Fibroblast of skin of right biceps (primary cell): ENCODE measurements around the gene TTYH2.

Experiments used
- DNase-seq: peaks from one replicate; pipeline ENCODE4 v3.0.0-alpha.2; 2013

Gene TTYH2

GRCh38 chr17:74217037-74217730 is 3.8 kb downstream of the TTYH2 start:
- DNase-seq = no peak

GRCh38 chr17:74217888-74218287 is 4.5 kb downstream of the TTYH2 start:
- no peak for DNase-seq

- DNase-seq = no peak
Measured at GRCh38 chr17:74218436-74218835, 5.1 kb downstream of the TTYH2 start.

GRCh38 chr17:74219576-74220133 is 6.3 kb downstream of the TTYH2 start:
- no peak for DNase-seq

GRCh38 chr17:74220219-74220618 is 6.8 kb downstream of the TTYH2 start:
- no peak for DNase-seq

- DNase-seq = no peak
Measured at GRCh38 chr17:74220946-74221818, 7.8 kb downstream of the TTYH2 start.

GRCh38 chr17:74222399-74222798 is 9.0 kb downstream of the TTYH2 start:
- DNase-seq = no peak

GRCh38 chr17:74223901-74224300 is 10.5 kb downstream of the TTYH2 start:
- no peak for DNase-seq

GRCh38 chr17:74224959-74225725 is 11.8 kb downstream of the TTYH2 start:
- DNase-seq = no peak

GRCh38 chr17:74226252-74226651 is 12.9 kb downstream of the TTYH2 start:
- DNase-seq = no peak

- DNase-seq = no peak
Measured at GRCh38 chr17:74227271-74228080, 14.1 kb downstream of the TTYH2 start.

GRCh38 chr17:74228306-74228978 is 15.1 kb downstream of the TTYH2 start:
- no peak for DNase-seq

GRCh38 chr17:74230896-74231295 is 17.5 kb downstream of the TTYH2 start:
- no peak for DNase-seq

GRCh38 chr17:74231928-74232907 is 18.8 kb downstream of the TTYH2 start:
- DNase-seq = no peak

GRCh38 chr17:74233937-74234336 is 20.6 kb downstream of the TTYH2 start:
- DNase-seq = no peak

GRCh38 chr17:74234486-74234885 is 21.1 kb downstream of the TTYH2 start:
- no peak for DNase-seq

GRCh38 chr17:74235040-74235581 is 21.7 kb downstream of the TTYH2 start:
- DNase-seq = no peak

GRCh38 chr17:74235911-74236371 is 22.6 kb downstream of the TTYH2 start:
- no peak for DNase-seq

- no peak for DNase-seq
Measured at GRCh38 chr17:74237321-74237720, 23.9 kb downstream of the TTYH2 start.

GRCh38 chr17:74239172-74239571 is 25.8 kb downstream of the TTYH2 start:
- peak; percentile 70 for DNase-seq
